ENCODE data around the gene FANCE. TPM values are rescaled to one million over a fixed set of nuclear protein-coding genes. Genes with fewer than 3 reads are reported as not detected.

Gene FANCE
- total RNA-seq, 2 experiments from 2014 or later = 1.6 to 1.7 TPM

DNA sequence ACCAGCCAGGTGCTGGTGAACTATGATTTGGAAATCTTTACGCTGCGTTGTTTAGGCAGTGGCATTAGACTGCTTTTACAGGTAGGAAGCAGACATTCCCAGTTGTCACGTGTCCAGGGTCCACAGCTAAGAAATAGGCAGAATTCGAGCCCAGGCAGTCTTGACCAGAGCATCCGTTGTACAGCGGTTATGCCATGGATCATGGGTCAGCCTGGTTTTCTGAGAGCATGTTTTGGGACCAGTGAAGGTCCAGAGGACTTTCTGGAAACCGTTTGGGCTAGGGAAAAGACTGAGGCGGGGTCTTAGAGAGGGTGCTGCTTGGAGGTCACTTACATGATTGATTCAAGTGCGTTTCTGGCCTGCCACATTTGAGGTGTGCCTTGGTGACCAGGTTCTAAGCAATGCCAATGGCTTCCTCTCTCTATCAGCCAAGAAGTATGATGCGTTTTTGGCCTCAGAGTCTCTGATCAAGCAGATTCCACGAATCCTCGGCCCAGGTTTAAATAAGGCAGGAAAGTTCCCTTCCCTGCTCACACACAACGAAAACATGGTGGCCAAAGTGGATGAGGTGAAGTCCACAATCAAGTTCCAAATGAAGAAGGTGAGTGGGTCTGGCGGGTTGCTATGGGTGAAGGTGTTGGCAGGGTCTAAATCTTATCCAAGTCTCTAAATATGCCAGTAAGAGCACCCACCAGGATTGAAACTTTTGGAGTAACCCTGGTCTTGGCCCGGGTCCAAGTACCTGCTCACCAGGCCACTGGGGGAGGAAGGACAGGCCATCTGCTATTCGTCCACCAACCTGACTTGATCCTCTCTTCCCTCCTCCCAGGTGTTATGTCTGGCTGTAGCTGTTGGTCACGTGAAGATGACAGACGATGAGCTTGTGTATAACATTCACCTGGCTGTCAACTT is 17.9 kb downstream of the FANCE start:
- Mint-ChIP-seq H3K9me3 (no peaks in the 10 kb centered on the region), H3K36me3 (ENCODE audit: low read depth) (peaks cover 55% of the 10 kb centered on the region), H3K4me3 (peak overlapping the region; percentile 99), H3K27ac (peak overlapping the region; percentile 100), H3K27me3 (no peaks in the 10 kb centered on the region), H3K4me1 (ENCODE audit: low read depth) (peaks cover 42% of the 10 kb centered on the region)
- intact Hi-C loops (cut with DNase I, micrococcal nuclease) = loop anchor here (2.0 to 5.0 kb wide), 3 partner anchors 27 to 267 kb away; partner anchors contain the start of genes ARMC12 (in 2 of the 2) and TEAD3 (in 1 of the 2)
- Histone ChIP-seq H3K27me3 (ENCODE audit: control insufficient read depth in 1 of 2, insufficient read depth in 2 of 2, low read length in 2 of 2) (no peaks in the 10 kb centered on the region), H3K9me3 (ENCODE audit: control insufficient read depth in 1 of 2, insufficient read depth in 1 of 2, low read length in 2 of 2) (no peaks in the 10 kb centered on the region), H3K36me3 (ENCODE audit: insufficient read depth, low read length) (peaks cover 58% of the 10 kb centered on the region), H3K4me1 (ENCODE audit: insufficient read depth, low read length) (peaks cover 49% of the 10 kb centered on the region), H3K4me3 (ENCODE audit: low read length) (peak overlapping the region; percentile 98), H3K27ac (ENCODE audit: low read depth in 1 of 2, low read length in 2 of 2) (peak overlapping the region; percentile 65 to 92)
- DNase-seq = peak in 2 of 14 experiments; percentile 42 to 52
- ChIA-PET CTCF (interaction anchor here (0.5 kb wide), 1 partner anchor 129 kb away, joined by 4 read pairs; no protein-coding TSS in a partner anchor), POLR2A (interaction anchor here (0.7 to 3.1 kb wide), 8 partner anchors 8 to 262 kb away, joined by 3 to 32 read pairs (median 4); partner anchors contain the start of genes FANCE and TEAD3)
- TF ChIP-seq, protein P1, sequence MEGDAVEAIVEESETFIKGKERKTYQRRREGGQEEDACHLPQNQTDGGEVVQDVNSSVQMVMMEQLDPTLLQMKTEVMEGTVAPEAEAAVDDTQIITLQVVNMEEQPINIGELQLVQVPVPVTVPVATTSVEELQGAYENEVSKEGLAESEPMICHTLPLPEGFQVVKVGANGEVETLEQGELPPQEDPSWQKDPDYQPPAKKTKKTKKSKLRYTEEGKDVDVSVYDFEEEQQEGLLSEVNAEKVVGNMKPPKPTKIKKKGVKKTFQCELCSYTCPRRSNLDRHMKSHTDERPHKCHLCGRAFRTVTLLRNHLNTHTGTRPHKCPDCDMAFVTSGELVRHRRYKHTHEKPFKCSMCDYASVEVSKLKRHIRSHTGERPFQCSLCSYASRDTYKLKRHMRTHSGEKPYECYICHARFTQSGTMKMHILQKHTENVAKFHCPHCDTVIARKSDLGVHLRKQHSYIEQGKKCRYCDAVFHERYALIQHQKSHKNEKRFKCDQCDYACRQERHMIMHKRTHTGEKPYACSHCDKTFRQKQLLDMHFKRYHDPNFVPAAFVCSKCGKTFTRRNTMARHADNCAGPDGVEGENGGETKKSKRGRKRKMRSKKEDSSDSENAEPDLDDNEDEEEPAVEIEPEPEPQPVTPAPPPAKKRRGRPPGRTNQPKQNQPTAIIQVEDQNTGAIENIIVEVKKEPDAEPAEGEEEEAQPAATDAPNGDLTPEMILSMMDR (IDR thresholded peaks at IDR 0.05) = no peak
- ATAC-seq (ENCODE audit: poor library complexity) = no peak

- CTCF ChIA-PET = interaction anchor here (0.5 to 1.3 kb wide), 2 partner anchors 21 to 129 kb away, joined by 4 read pairs; no protein-coding TSS in a partner anchor
- H3K4me3 ChIP-seq (ENCODE audit: low read length) = no peak overlapping the region
- peak overlapping the region; percentile 99 for H3K4me3 Mint-ChIP-seq
- H3K36me3 ChIP-seq (ENCODE audit: insufficient read depth, low read length) = peaks cover 58% of the 10 kb centered on the region
- H3K27me3 ChIP-seq (ENCODE audit: control insufficient read depth in 1 of 2, insufficient read depth in 2 of 2, low read length in 2 of 2) = no peaks in the 10 kb centered on the region
- intact Hi-C loops (cut with DNase I, micrococcal nuclease) = loop anchor here in 1 of 2 experiments (5.0 kb wide), 1 partner anchor 267 kb away; the partner anchor contains the start of gene ARMC12
- H3K27me3 Mint-ChIP-seq = no peaks in the 10 kb centered on the region
- POLR2A ChIA-PET = interaction anchor here (0.6 to 1.6 kb wide), 7 partner anchors 27 to 1069 kb away, joined by 3 to 4 read pairs (median 3); no protein-coding TSS in a partner anchor
- DNase-seq (no peak), ATAC-seq (ENCODE audit: poor library complexity) (no peak)
- TF ChIP-seq, protein P1 (IDR thresholded peaks at IDR 0.05) = no peak
- H3K27ac ChIP-seq (ENCODE audit: low read depth in 1 of 2, low read length in 2 of 2) = no peak overlapping the region
- H3K9me3 ChIP-seq (ENCODE audit: control insufficient read depth in 1 of 2, insufficient read depth in 1 of 2, low read length in 2 of 2) = no peaks in the 10 kb centered on the region
- peaks cover 49% of the 10 kb centered on the region for H3K4me1 ChIP-seq (ENCODE audit: insufficient read depth, low read length)
- no peaks in the 10 kb centered on the region for H3K9me3 Mint-ChIP-seq
- H3K27ac Mint-ChIP-seq = peak overlapping the region; percentile 100
- H3K4me1 Mint-ChIP-seq (ENCODE audit: low read depth) = peaks cover 42% of the 10 kb centered on the region
- peaks cover 51% of the 10 kb centered on the region for H3K36me3 Mint-ChIP-seq (ENCODE audit: low read depth)
These were observed 18.6 kb downstream of the FANCE start for GRCh38 chr6:35470663-35471120.

DNA sequence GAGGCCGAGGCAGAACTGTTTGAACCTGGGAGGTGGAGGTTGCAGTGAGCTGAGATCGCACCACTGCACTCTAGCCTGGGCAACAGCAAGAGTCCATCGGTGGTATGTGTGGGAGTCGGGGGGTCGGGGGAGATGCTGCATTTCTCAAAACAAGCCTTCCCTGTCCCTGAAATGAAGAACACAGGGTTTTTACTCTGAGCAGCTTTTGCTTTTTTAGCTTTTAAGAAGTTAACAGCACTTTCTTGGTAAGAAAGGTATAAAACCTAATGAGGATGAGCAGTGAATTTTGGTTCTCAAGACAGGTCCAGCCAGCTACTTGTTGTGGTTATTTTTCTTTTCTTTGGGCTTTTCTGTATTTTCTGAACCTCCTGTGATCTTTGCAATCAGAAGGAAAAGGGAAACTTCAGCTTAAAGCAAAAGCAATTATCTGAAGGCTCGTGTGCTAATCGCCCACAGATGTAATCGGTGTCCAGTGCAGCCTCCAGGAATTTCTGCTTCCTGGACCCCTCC is 19.8 kb downstream of the FANCE start:
- no peaks in the 10 kb centered on the region for H3K27me3 ChIP-seq (ENCODE audit: control insufficient read depth in 1 of 2, insufficient read depth in 2 of 2, low read length in 2 of 2)
- H3K9me3 ChIP-seq (ENCODE audit: control insufficient read depth in 1 of 2, insufficient read depth in 1 of 2, low read length in 2 of 2) = no peaks in the 10 kb centered on the region
- no peak for ATAC-seq (ENCODE audit: poor library complexity)
- TF ChIP-seq, protein P1 (IDR thresholded peaks at IDR 0.05) = no peak
- CTCF ChIA-PET = interaction anchor here (1.3 to 1.8 kb wide), 2 partner anchors 22 kb away, joined by 4 to 6 read pairs; no protein-coding TSS in a partner anchor
- Mint-ChIP-seq H3K36me3 (ENCODE audit: low read depth) (peaks cover 50% of the 10 kb centered on the region), H3K9me3 (no peaks in the 10 kb centered on the region), H3K27me3 (no peaks in the 10 kb centered on the region), H3K4me1 (ENCODE audit: low read depth) (peaks cover 42% of the 10 kb centered on the region), H3K4me3 (peak overlapping the region; percentile 30), H3K27ac (peak overlapping the region; percentile 100)
- intact Hi-C loops (cut with DNase I, micrococcal nuclease) = loop anchor here in 1 of 2 experiments (5.0 kb wide), 1 partner anchor 265 kb away; the partner anchor contains the start of gene ARMC12
- peaks cover 53% of the 10 kb centered on the region for H3K36me3 ChIP-seq (ENCODE audit: insufficient read depth, low read length)
- H3K4me1 ChIP-seq (ENCODE audit: insufficient read depth, low read length) = peaks cover 49% of the 10 kb centered on the region
- H3K4me3 ChIP-seq (ENCODE audit: low read length) = no peak overlapping the region
- DNase-seq = no peak
- POLR2A ChIA-PET = interaction anchor here (1.1 to 1.4 kb wide), 3 partner anchors 51 to 215 kb away, joined by 3 read pairs; no protein-coding TSS in a partner anchor
- H3K27ac ChIP-seq (ENCODE audit: low read depth in 1 of 2, low read length in 2 of 2) = no peak overlapping the region

Data from CD4-positive, alpha-beta T cell (primary cell).